Measurements from ENCODE around the gene WDR82.

WDR82 gene

GRCh38 chr3:52308308-52308707 lies 29.9 kb upstream of the WDR82 start:
- no peak for DNase-seq (ENCODE audit: low read depth in 2 of 2)

- DNase-seq (ENCODE audit: low read depth in 2 of 2), result no peak
Observed at GRCh38 chr3:52306978-52307377, 28.5 kb upstream of the WDR82 start.

- DNase-seq (ENCODE audit: low read depth in 2 of 2), result no peak
Observed at GRCh38 chr3:52305926-52306325, 27.5 kb upstream of the WDR82 start.

- no peak for DNase-seq (ENCODE audit: low read depth in 2 of 2)
Observed at GRCh38 chr3:52303811-52304210, 25.4 kb upstream of the WDR82 start.

GRCh38 chr3:52302426-52303145 lies 24.1 kb upstream of the WDR82 start:
- no peak for DNase-seq (ENCODE audit: low read depth in 2 of 2)

GRCh38 chr3:52299879-52300611 lies 21.6 kb upstream of the WDR82 start:
- DNase-seq (ENCODE audit: low read depth in 2 of 2), result no peak

- no peak for DNase-seq (ENCODE audit: low read depth in 2 of 2)
Observed at GRCh38 chr3:52299247-52299878, 20.9 kb upstream of the WDR82 start.

- no peak for DNase-seq (ENCODE audit: low read depth in 2 of 2)
Observed at GRCh38 chr3:52298149-52299098, 20.0 kb upstream of the WDR82 start.

GRCh38 chr3:52297242-52298148 lies 19.0 kb upstream of the WDR82 start:
- DNase-seq (ENCODE audit: low read depth in 2 of 2), result no peak

- no peak for DNase-seq (ENCODE audit: low read depth in 2 of 2)
Observed at GRCh38 chr3:52295671-52296208, 17.3 kb upstream of the WDR82 start.

GRCh38 chr3:52294320-52295150 lies 16.1 kb upstream of the WDR82 start:
- DNase-seq (ENCODE audit: low read depth in 2 of 2), result no peak

- DNase-seq (ENCODE audit: low read depth in 2 of 2), result no peak
Observed at GRCh38 chr3:52293491-52294319, 15.3 kb upstream of the WDR82 start.

GRCh38 chr3:52292247-52293065 lies 14.0 kb upstream of the WDR82 start:
- no peak for DNase-seq (ENCODE audit: low read depth in 2 of 2)

GRCh38 chr3:52291508-52292181 lies 13.2 kb upstream of the WDR82 start:
- no peak for DNase-seq (ENCODE audit: low read depth in 2 of 2)

GRCh38 chr3:52290596-52291507 lies 12.4 kb upstream of the WDR82 start:
- no peak for DNase-seq (ENCODE audit: low read depth in 2 of 2)

Data from fibroblast of skin of left biceps (primary cell).